Vagina (tissue), 2 donors: ENCODE measurements around the gene DDX49. TPM values are rescaled to one million over a fixed set of nuclear protein-coding genes. Genes with fewer than 3 reads are reported as not detected.

Experiments
- DNase-seq, 2 donors: peaks; one replicate each; pipeline ENCODE4 v3.0.0-alpha.2; 2017; ENCODE audit errors: extremely low spot score in 2 of 2
- H3K27ac ChIP-seq: fragments of 200-600 bp; sonication (generic); one replicate; pipeline ENCODE4 v1.5.1; 2019
- H3K27me3 ChIP-seq: fragments of 200-600 bp; sonication (generic); one replicate; pipeline ENCODE4 v1.5.1; 2019
- H3K36me3 ChIP-seq, 2 donors: fragments of 200-600 bp; sonication (generic); one replicate each; pipeline ENCODE4 v1.5.1; 2017 to 2019
- H3K4me1 ChIP-seq: fragments of 200-600 bp; sonication (generic); one replicate; pipeline ENCODE4 v1.5.1; 2019
- H3K4me3 ChIP-seq, 2 donors: fragments of 200-600 bp; sonication (generic); 1 replicate in 1 of 2; 2 replicates in 1 of 2; pipeline ENCODE4 v1.5.1; 2016 to 2019
- H3K9me3 ChIP-seq: fragments of 200-600 bp; sonication (generic); one replicate; pipeline ENCODE4 v1.5.1; 2019
- POLR2A ChIP-seq, 2 donors: fragments of 450-650 bp; IDR thresholded peaks; one replicate each; pipeline ENCODE4 v1.6.1; 2017; ENCODE audit warnings: antibody characterized with exemption in 2 of 2, mild to moderate bottlenecking in 2 of 2, moderate library complexity in 2 of 2
- POLR2AphosphoS5 ChIP-seq, 2 donors: sonication (generic); formaldehyde crosslinking; IDR thresholded peaks; one replicate each; pipeline ENCODE4 v1.9.0; 2017; ENCODE audit warnings: antibody characterized with exemption in 2 of 2, mild to moderate bottlenecking in 2 of 2, low read depth in 1 of 2; ENCODE audit not compliant: insufficient read depth in 1 of 2
- intact Hi-C: fragments of 100-400 bp; cut with DNase I; formaldehyde crosslinking; loops from one replicate; pipeline ENCODE4 v1.15.1; 2023
- total RNA-seq: library from RNA; depleted of rRNA; stranded (reverse); fragments of >200 nt; gene quantifications from one replicate; pipeline ENCODE4 v1.2.3, GENCODE V29; 2016
- TF ChIP-seq, protein P1 (sequence below), 3 experiments: fragments of 450-650 bp in 2 of 3; fragments of 200-600 bp in 1 of 3; sonication (generic) in 1 of 3; IDR thresholded peaks; one replicate each; pipeline ENCODE4 v1.5.1; 2017 to 2019; ENCODE audit warnings: antibody characterized with exemption in 3 of 3, mild to moderate bottlenecking in 2 of 3, moderate library complexity in 2 of 3

Gene DDX49
- total RNA-seq, 1 donor from 2014 or later, result 36.3 TPM

DNA sequence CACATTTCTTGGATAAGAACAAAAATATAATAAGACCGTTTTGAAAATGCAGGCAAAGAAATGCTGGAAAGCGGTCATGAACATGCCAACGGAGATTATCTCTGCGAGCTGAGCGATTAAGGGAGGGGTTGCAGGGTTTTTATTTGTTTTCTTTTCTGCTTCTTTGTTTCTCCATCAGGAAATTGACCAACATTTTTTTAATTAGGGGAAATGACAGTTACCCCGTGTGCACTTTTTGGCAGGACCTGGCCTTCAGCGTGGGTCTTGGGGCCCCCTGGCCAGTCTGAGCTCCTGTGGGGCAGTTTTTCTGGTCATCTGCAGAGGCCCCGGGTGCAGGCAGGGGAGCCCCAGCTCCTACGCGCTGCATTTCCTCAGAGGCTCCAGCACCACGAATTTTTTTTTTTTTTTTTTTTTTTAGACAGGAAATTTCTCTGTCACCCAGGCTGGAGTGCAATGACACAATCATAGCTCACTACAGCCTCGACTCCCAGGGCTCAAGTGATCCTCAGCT lies 52.8 kb downstream of the DDX49 start:
- intact Hi-C loops, result no loop called here
- H3K27ac ChIP-seq, result peak overlapping the region; percentile 51

GRCh38 chr19:18972851-18973250 lies 53.3 kb downstream of the DDX49 start:
- Histone ChIP-seq H3K27me3 (no peaks in the 10 kb centered on the region), H3K4me1 (peaks cover 28% of the 10 kb centered on the region), H3K4me3 (no peak overlapping the region), H3K9me3 (no peaks in the 10 kb centered on the region), H3K36me3 (no peaks in the 10 kb centered on the region), H3K27ac (peak overlapping the region; percentile 24)
- no peak for DNase-seq
- TF ChIP-seq POLR2A (IDR thresholded peaks at IDR 0.05) (no peak), POLR2AphosphoS5 (IDR thresholded peaks at IDR 0.05; ENCODE audit: insufficient read depth in 1 of 2, low read depth in 1 of 2) (no peak)
- TF ChIP-seq, protein P1, sequence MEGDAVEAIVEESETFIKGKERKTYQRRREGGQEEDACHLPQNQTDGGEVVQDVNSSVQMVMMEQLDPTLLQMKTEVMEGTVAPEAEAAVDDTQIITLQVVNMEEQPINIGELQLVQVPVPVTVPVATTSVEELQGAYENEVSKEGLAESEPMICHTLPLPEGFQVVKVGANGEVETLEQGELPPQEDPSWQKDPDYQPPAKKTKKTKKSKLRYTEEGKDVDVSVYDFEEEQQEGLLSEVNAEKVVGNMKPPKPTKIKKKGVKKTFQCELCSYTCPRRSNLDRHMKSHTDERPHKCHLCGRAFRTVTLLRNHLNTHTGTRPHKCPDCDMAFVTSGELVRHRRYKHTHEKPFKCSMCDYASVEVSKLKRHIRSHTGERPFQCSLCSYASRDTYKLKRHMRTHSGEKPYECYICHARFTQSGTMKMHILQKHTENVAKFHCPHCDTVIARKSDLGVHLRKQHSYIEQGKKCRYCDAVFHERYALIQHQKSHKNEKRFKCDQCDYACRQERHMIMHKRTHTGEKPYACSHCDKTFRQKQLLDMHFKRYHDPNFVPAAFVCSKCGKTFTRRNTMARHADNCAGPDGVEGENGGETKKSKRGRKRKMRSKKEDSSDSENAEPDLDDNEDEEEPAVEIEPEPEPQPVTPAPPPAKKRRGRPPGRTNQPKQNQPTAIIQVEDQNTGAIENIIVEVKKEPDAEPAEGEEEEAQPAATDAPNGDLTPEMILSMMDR (IDR thresholded peaks at IDR 0.05), result no peak
- intact Hi-C loops, result no loop called here

More for the DNA sequence above, 52.8 kb downstream of the DDX49 start:
- no peaks in the 10 kb centered on the region for H3K36me3 ChIP-seq
- TF ChIP-seq POLR2A (IDR thresholded peaks at IDR 0.05), result no peak
- no peak for TF ChIP-seq POLR2AphosphoS5 (IDR thresholded peaks at IDR 0.05; ENCODE audit: insufficient read depth in 1 of 2, low read depth in 1 of 2)
- TF ChIP-seq, protein P1 (IDR thresholded peaks at IDR 0.05), result no peak
- no peaks in the 10 kb centered on the region for H3K27me3 ChIP-seq
- H3K4me3 ChIP-seq, result no peak overlapping the region
- H3K9me3 ChIP-seq, result no peaks in the 10 kb centered on the region
- DNase-seq, result no peak
- peaks cover 33% of the 10 kb centered on the region for H3K4me1 ChIP-seq

- no peaks in the 10 kb centered on the region for H3K9me3 ChIP-seq
- H3K4me1 ChIP-seq, result peaks cover 12% of the 10 kb centered on the region
- TF ChIP-seq POLR2AphosphoS5 (IDR thresholded peaks at IDR 0.05; ENCODE audit: insufficient read depth in 1 of 2, low read depth in 1 of 2), result no peak
- TF ChIP-seq, protein P1 (IDR thresholded peaks at IDR 0.05), result no peak
- no peak for TF ChIP-seq POLR2A (IDR thresholded peaks at IDR 0.05)
- no peaks in the 10 kb centered on the region for H3K27me3 ChIP-seq
- no peak overlapping the region for H3K27ac ChIP-seq
- no peaks in the 10 kb centered on the region for H3K36me3 ChIP-seq
- no peak for DNase-seq
- intact Hi-C loops, result no loop called here
- no peak overlapping the region for H3K4me3 ChIP-seq
These were observed 55.5 kb downstream of the DDX49 start for GRCh38 chr19:18975011-18975410.

DNA sequence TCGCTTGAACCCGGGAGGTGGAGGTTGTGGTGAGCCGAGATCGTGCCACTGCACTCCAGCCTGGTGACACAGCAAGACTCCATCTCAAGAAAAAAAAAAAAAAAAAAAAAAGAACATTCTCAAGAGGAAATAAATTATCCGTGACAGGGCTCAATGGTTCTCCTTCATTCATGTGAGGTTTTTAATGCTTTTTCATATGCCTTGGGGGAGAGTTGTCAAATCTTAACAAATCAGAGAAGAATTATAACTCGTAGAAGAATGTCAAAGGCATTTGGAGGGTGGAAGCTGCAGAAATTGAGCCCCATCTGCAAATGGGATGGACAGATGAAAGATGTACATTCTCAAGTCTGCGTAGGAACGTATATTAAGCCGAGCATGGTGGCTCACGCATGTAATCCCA lies 56.4 kb downstream of the DDX49 start:
- Histone ChIP-seq H3K27me3 (no peaks in the 10 kb centered on the region), H3K4me3 (no peak overlapping the region)
- intact Hi-C loops, result no loop called here

More for the DNA sequence above, 56.4 kb downstream of the DDX49 start:
- H3K4me1 ChIP-seq, result peaks cover 7% of the 10 kb centered on the region
- H3K9me3 ChIP-seq, result no peaks in the 10 kb centered on the region
- TF ChIP-seq POLR2AphosphoS5 (IDR thresholded peaks at IDR 0.05; ENCODE audit: insufficient read depth in 1 of 2, low read depth in 1 of 2) (no peak), POLR2A (IDR thresholded peaks at IDR 0.05) (no peak)
- TF ChIP-seq, protein P1 (IDR thresholded peaks at IDR 0.05), result no peak
- no peak overlapping the region for H3K27ac ChIP-seq
- no peak for DNase-seq
- H3K36me3 ChIP-seq, result no peaks in the 10 kb centered on the region

Other genes with a start within 250 kb of the DDX49 start
- 7.4 TPM for gene CRTC1, start 236.0 kb upstream of the DDX49 start, total RNA-seq
- 0.98 TPM for gene COMP, start 128.4 kb upstream of the DDX49 start, total RNA-seq
- gene UPF1, start 87.8 kb upstream of the DDX49 start, total RNA-seq, result 77.8 TPM
- 0.49 TPM for gene CERS1, start 23.6 kb upstream of the DDX49 start, total RNA-seq
- 212 TPM for gene COPE, start 328 bp upstream of the DDX49 start, total RNA-seq
- 30.9 TPM for gene HOMER3, start 21.5 kb downstream of the DDX49 start, total RNA-seq
- 57.9 TPM for gene SUGP2, start 113.8 kb downstream of the DDX49 start, total RNA-seq
- 26.5 TPM for gene ARMC6, start 113.9 kb downstream of the DDX49 start, total RNA-seq
- 6.6 TPM for gene SLC25A42, start 144.3 kb downstream of the DDX49 start, total RNA-seq
- gene TMEM161A, start 218.8 kb downstream of the DDX49 start, total RNA-seq, result 31.7 TPM